Adrenal gland (tissue), 5 donors: ENCODE results near the gene HAPLN1.

ENCODE experiments used
- POLR2A ChIP-seq, 2 donors: fragments of 450-650 bp; IDR thresholded peaks; one replicate each; pipeline ENCODE4 v1.6.1; 2017; ENCODE audit warnings: antibody characterized with exemption in 2 of 2, mild to moderate bottlenecking in 2 of 2, moderate library complexity in 1 of 2
- TF ChIP-seq, protein P1 (sequence below), 6 experiments: fragments of 450-650 bp in 4 of 6; fragments of 200-600 bp in 2 of 6; sonication (generic) in 1 of 6; IDR thresholded peaks; 1 replicate in 5 of 6; 2 replicates in 1 of 6; pipeline versions ENCODE4 v1.5.1 to v1.8.0; 2016 to 2021; ENCODE audit warnings: antibody characterized with exemption in 6 of 6, mild to moderate bottlenecking in 2 of 6, moderate library complexity in 1 of 6
- donor health status: DM: no; HTN: no; CAD: no.

GRCh38 chr5:83687124-83687619 lies 33.5 kb downstream of the HAPLN1 start:
- TF ChIP-seq, protein P1, sequence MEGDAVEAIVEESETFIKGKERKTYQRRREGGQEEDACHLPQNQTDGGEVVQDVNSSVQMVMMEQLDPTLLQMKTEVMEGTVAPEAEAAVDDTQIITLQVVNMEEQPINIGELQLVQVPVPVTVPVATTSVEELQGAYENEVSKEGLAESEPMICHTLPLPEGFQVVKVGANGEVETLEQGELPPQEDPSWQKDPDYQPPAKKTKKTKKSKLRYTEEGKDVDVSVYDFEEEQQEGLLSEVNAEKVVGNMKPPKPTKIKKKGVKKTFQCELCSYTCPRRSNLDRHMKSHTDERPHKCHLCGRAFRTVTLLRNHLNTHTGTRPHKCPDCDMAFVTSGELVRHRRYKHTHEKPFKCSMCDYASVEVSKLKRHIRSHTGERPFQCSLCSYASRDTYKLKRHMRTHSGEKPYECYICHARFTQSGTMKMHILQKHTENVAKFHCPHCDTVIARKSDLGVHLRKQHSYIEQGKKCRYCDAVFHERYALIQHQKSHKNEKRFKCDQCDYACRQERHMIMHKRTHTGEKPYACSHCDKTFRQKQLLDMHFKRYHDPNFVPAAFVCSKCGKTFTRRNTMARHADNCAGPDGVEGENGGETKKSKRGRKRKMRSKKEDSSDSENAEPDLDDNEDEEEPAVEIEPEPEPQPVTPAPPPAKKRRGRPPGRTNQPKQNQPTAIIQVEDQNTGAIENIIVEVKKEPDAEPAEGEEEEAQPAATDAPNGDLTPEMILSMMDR (IDR thresholded peaks at IDR 0.05): no peak
- no peak for TF ChIP-seq POLR2A (IDR thresholded peaks at IDR 0.05)
